SK-N-SH (cell line): ENCODE results near the gene CFAP58. TPM values are rescaled to one million over a fixed set of nuclear protein-coding genes. Genes with fewer than 3 reads are reported as not detected.

Experiments
- CTCF ChIA-PET: fragments of 300-600, 350-600 bp; formaldehyde crosslinking; extraction: SDS; loops from one replicate; lab custom pipeline; 2021; lab: Yijun Ruan, JAX
- POLR2A ChIA-PET: fragments of 350-600 bp; sonication (Branson Sonifier 250); formaldehyde crosslinking; extraction: SDS; loops from one replicate; lab custom pipeline; 2020; ENCODE audit warnings: antibody characterized with exemption, inconsistent platforms; lab: Yijun Ruan, JAX
- DNase-seq: peaks from one replicate; pipeline ENCODE4 v3.0.0; 2012
- H2AFZ ChIP-seq: fragments of 200-600 bp; sonication (generic); 2 replicates; pipeline ENCODE4 v1.8.1; 2016; ENCODE audit warnings: antibody characterized with exemption, mild to moderate bottlenecking, low read depth
- H3F3A ChIP-seq: fragments of 200-600 bp; sonication (generic); replicated peaks from 2 replicates; pipeline ENCODE3; 2016; ENCODE audit warnings: antibody characterized with exemption, mild to moderate bottlenecking; ENCODE audit not compliant: insufficient read depth
- H3K27ac ChIP-seq, 2 experiments: fragments of 200-500 bp in 1 of 2; fragments of 200-600 bp in 1 of 2; sonication (Bioruptor generic) in 1 of 2; sonication (generic), shearing (Covaris generic) in 1 of 2; 2 replicates each; pipeline versions ENCODE4 v1.5.1 to v1.6.1; 2014 to 2016; ENCODE audit warnings: low read depth in 2 of 2, inconsistent platforms in 1 of 2, low read length in 1 of 2, mild to moderate bottlenecking in 1 of 2, mixed read lengths in 1 of 2
- H3K27me3 ChIP-seq: fragments of 200-600 bp; sonication (generic), shearing (Covaris generic); 2 replicates; pipeline ENCODE4 v1.6.1; 2016; ENCODE audit warnings: mixed run types; ENCODE audit not compliant: insufficient read depth
- H3K36me3 ChIP-seq, 2 experiments: fragments of 200-500 bp in 1 of 2; fragments of 200-600 bp in 1 of 2; sonication (Bioruptor generic) in 1 of 2; sonication (generic) in 1 of 2; replicated peaks in 1 of 2; 2 replicates each; pipeline versions ENCODE3 to v1.5.1; 2014 to 2016; ENCODE audit warnings: low read length in 1 of 2, mild to moderate bottlenecking in 1 of 2; ENCODE audit not compliant: insufficient read depth in 2 of 2, control insufficient read depth in 1 of 2
- H3K4me1 ChIP-seq, 2 experiments: fragments of 200-500 bp in 1 of 2; fragments of 200-600 bp in 1 of 2; sonication (Bioruptor generic) in 1 of 2; sonication (generic), shearing (Covaris generic) in 1 of 2; 2 replicates each; pipeline versions ENCODE4 v1.5.1 to v1.6.1; 2014 to 2016; ENCODE audit warnings: low read depth in 1 of 2, low read length in 1 of 2, mixed run types in 1 of 2; ENCODE audit not compliant: insufficient read depth in 2 of 2, control insufficient read depth in 1 of 2
- H3K4me2 ChIP-seq: fragments of 200-600 bp; sonication (generic), shearing (Covaris generic); 2 replicates; pipeline ENCODE4 v1.6.1; 2017; ENCODE audit warnings: mixed run types
- H3K4me3 ChIP-seq, 2 experiments: fragments of 200-500 bp in 1 of 2; fragments of 200-600 bp in 1 of 2; sonication (Bioruptor generic) in 1 of 2; sonication (generic), shearing (Covaris generic) in 1 of 2; 2 replicates each; pipeline versions ENCODE4 v1.5.1 to v1.8.1; 2014 to 2016; ENCODE audit warnings: low read depth in 2 of 2, inconsistent platforms in 1 of 2, low read length in 1 of 2, mild to moderate bottlenecking in 1 of 2, mixed read lengths in 1 of 2, moderate library complexity in 1 of 2
- H3K79me2 ChIP-seq: fragments of 200-600 bp; sonication (generic); 2 replicates; pipeline ENCODE4 v1.8.1; 2017; ENCODE audit warnings: mild to moderate bottlenecking; ENCODE audit not compliant: insufficient read depth
- H3K9ac ChIP-seq: fragments of 200-600 bp; sonication (generic); 2 replicates; pipeline ENCODE4 v1.6.1; 2017; ENCODE audit warnings: mixed run types
- H3K9me2 ChIP-seq: fragments of 200-600 bp; sonication (generic); 2 replicates; pipeline ENCODE4 v1.6.1; 2017; ENCODE audit warnings: mixed run types
- H3K9me3 ChIP-seq: fragments of 200-600 bp; sonication (generic); 2 replicates; pipeline ENCODE4 v1.6.1; 2017; ENCODE audit warnings: mixed run types, mild to moderate bottlenecking, moderate library complexity
- H4K20me1 ChIP-seq: fragments of 200-600 bp; sonication (generic); 2 replicates; pipeline ENCODE4 v1.6.1; 2017; ENCODE audit warnings: mild to moderate bottlenecking, mixed run types; ENCODE audit not compliant: insufficient read depth
- CTCF ChIP-seq: fragments of 200-600 bp; sonication (generic); IDR thresholded peaks from 2 replicates; pipeline ENCODE4 v1.6.1; 2017; ENCODE audit warnings: antibody characterized with exemption, mild to moderate bottlenecking, moderate library complexity
- ELF1 ChIP-seq: IDR thresholded peaks from 2 replicates; pipeline ENCODE4 v1.4.0; 2012
- EZH2phosphoT487 ChIP-seq: fragments of 200-600 bp; sonication (generic); IDR thresholded peaks from 2 replicates; pipeline ENCODE4 v1.6.1; 2017; ENCODE audit warnings: low read depth, mixed run types, mild to moderate bottlenecking, antibody characterized with exemption, moderate library complexity, borderline replicate concordance
- FOSL2 ChIP-seq: IDR thresholded peaks from 2 replicates; pipeline ENCODE4 v1.4.0; 2012; ENCODE audit warnings: low read depth, mild to moderate bottlenecking, moderate library complexity, borderline replicate concordance
- FOXJ3 ChIP-seq: sonication (generic); formaldehyde crosslinking; IDR thresholded peaks from 2 replicates; pipeline ENCODE4 v1.5.1; 2020; ENCODE audit warnings: mild to moderate bottlenecking, missing genetic modification reagents
- MEF2A ChIP-seq: IDR thresholded peaks from 2 replicates; pipeline ENCODE4 v1.4.0; 2012; ENCODE audit warnings: low read depth, borderline replicate concordance
- MXI1 ChIP-seq: IDR thresholded peaks from 2 replicates; pipeline ENCODE4 v1.6.1; 2012; ENCODE audit warnings: mild to moderate bottlenecking, low read depth, low read length, improper control_type of control experiment
- NFIC ChIP-seq: IDR thresholded peaks from 2 replicates; pipeline ENCODE4 v1.4.0; 2012; ENCODE audit warnings: borderline replicate concordance
- NRF1 ChIP-seq: IDR thresholded peaks from 2 replicates; pipeline ENCODE4 v1.6.1; 2012; ENCODE audit warnings: low read depth, mild to moderate bottlenecking, low read length
- PBX3 ChIP-seq: IDR thresholded peaks from 2 replicates; pipeline ENCODE4; 2012
- RCOR1 ChIP-seq: fragments of 150-350 bp; IDR thresholded peaks from 2 replicates; pipeline ENCODE4 v1.6.1; 2017; ENCODE audit warnings: antibody characterized with exemption, low read length
- RXRA ChIP-seq: IDR thresholded peaks from 2 replicates; pipeline ENCODE4 v1.4.0; 2012; ENCODE audit warnings: low read depth, mild to moderate bottlenecking, borderline replicate concordance
- TAF1 ChIP-seq: IDR thresholded peaks from 2 replicates; pipeline ENCODE4 v1.6.1; 2012; ENCODE audit warnings: low read depth, mild to moderate bottlenecking, low read length, moderate library complexity, borderline replicate concordance
- TCF12 ChIP-seq: IDR thresholded peaks from 2 replicates; pipeline ENCODE4 v1.4.0; 2012
- WGBS: methylation state at CpG from one replicate; pipeline ENCODE4 v1.1.6; 2017; ENCODE audit warnings: low lambda C conversion rate; 5-methylcytosine and 5-hydroxymethylcytosine counted together
- polyA plus RNA-seq, 3 experiments: library from polyadenylated mRNA; depleted of rRNA; stranded (reverse); fragments of >200 nt; gene quantifications; 2 replicates each; pipeline ENCODE4 v1.2.3, GENCODE V29; 2012
- TF ChIP-seq, protein P1 (sequence below): IDR thresholded peaks from 2 replicates; pipeline ENCODE4 v1.4.0; 2012; ENCODE audit warnings: low read depth, borderline replicate concordance
- TF ChIP-seq, protein P2 (sequence below): IDR thresholded peaks from 2 replicates; pipeline ENCODE4 v1.4.0; 2012; ENCODE audit warnings: low read depth, borderline replicate concordance

The CFAP58 gene
- polyA plus RNA-seq, 1 of the 3 experiments (the other 2 are of a cell fraction): 0.38 TPM

- Histone ChIP-seq H3K9me3 (no peaks in the 10 kb centered on the region), H3K4me2 (no peak overlapping the region), H3K79me2 (no peaks in the 10 kb centered on the region), H3K27me3 (no peaks in the 10 kb centered on the region), H3K4me1 (peaks cover 0 to 15% of the 10 kb centered on the region in 2 experiments; a peak in 1 of 4 replicates), H2AFZ (no peak overlapping the region), H4K20me1 (no peaks in the 10 kb centered on the region), H3K36me3 (no peaks in the 10 kb centered on the region), H3K9ac (no peak overlapping the region), H3F3A (peaks cover 8% of the 10 kb centered on the region), H3K9me2 (no peaks in the 10 kb centered on the region), H3K4me3 (no peak overlapping the region), H3K27ac (no peak overlapping the region)
- 85% methylated on average over 5 of the region's 5 CpGs for WGBS
- TF ChIP-seq NFIC: no peak
- TF ChIP-seq RXRA: no peak
- TF ChIP-seq MXI1: no peak
- no peak for TF ChIP-seq TAF1
- CTCF ChIA-PET: no interaction called here
- DNase-seq: no peak
- POLR2A ChIA-PET: no interaction called here
Measured at GRCh38 chr10:104450954-104451353, 97.3 kb downstream of the CFAP58 start.

DNA sequence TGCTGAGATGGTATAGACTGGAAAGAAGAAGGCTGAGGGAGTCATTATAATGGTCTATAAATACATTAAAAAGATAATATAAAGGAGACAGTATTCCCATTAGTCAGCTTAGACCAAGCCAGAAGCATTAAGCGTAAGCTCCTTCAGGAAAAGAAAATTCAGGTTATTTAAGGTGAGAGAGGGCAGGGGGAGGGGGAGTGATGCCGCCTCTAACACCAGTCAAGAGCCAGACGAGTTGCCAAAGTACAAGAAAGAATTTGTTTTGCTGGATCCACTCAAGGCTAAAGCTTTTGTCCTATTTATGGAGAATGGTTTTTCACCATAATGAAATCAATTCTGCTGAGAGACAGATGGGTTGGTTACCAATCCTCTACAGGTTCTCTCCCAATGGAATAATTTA lies 99.3 kb downstream of the CFAP58 start:
- Histone ChIP-seq H2AFZ (no peak overlapping the region), H4K20me1 (no peaks in the 10 kb centered on the region), H3K4me1 (peaks cover 0 to 10% of the 10 kb centered on the region in 2 experiments; a peak in 1 of 4 replicates), H3K36me3 (no peaks in the 10 kb centered on the region), H3K27me3 (no peaks in the 10 kb centered on the region), H3K4me3 (no peak overlapping the region), H3K79me2 (no peaks in the 10 kb centered on the region), H3K27ac (no peak overlapping the region), H3F3A (peaks cover 8% of the 10 kb centered on the region), H3K9me3 (no peaks in the 10 kb centered on the region), H3K9me2 (no peaks in the 10 kb centered on the region), H3K9ac (no peak overlapping the region), H3K4me2 (no peak overlapping the region)
- POLR2A ChIA-PET: no interaction called here
- no peak for DNase-seq
- TF ChIP-seq FOSL2: no peak
- no peak for TF ChIP-seq MEF2A
- TF ChIP-seq NRF1: no peak
- CTCF ChIA-PET: interaction anchor here (1.3 to 1.5 kb wide), 2 partner anchors 11 to 46 kb away, joined by 3 to 6 read pairs; no protein-coding TSS in a partner anchor
- WGBS: 57% methylated on average over 3 of the region's 3 CpGs

DNA sequence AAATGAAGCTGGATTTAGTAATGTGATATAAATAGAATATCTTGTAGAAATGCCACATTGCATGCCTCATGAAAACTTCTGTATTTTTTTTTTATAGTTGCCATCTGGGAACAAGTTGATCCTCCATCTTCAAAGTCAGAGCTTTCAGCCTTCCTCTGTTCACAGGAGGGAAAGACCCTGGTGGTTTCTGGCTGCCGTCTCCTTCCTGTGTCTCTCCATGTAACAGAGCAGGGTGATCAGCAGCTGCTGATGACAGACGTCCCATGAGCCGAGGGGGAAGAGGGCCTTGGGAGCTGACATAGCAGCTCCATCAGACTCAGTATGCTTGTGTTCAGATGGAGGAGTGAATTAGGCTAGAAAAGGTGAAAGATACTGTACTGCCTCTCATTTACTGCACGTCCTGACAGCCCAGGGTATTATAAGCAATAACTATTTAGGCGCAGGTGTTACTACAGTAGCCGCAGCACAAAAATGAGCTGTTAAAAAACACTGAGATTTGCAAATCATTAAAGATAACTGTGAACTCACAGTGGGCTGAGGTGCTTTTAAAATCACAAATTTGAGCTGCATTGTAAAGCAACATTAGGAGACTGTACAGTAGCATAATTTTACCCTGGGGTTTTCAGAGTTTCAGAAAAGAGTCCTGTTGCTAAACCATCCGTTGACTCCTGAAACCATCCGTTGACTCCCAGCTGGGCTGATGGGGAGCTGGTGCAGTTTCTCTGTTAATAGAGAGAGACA lies 103.3 kb downstream of the CFAP58 start:
- no peak for DNase-seq
- POLR2A ChIA-PET: no interaction called here
- Histone ChIP-seq H4K20me1 (no peaks in the 10 kb centered on the region), H3F3A (no peaks in the 10 kb centered on the region), H3K4me3 (no peak overlapping the region), H2AFZ (no peak overlapping the region), H3K36me3 (no peaks in the 10 kb centered on the region), H3K4me2 (no peak overlapping the region), H3K27ac (no peak overlapping the region), H3K27me3 (no peaks in the 10 kb centered on the region), H3K4me1 (no peaks in the 10 kb centered on the region), H3K9me3 (no peaks in the 10 kb centered on the region), H3K9ac (no peak overlapping the region), H3K9me2 (no peaks in the 10 kb centered on the region), H3K79me2 (no peaks in the 10 kb centered on the region)
- WGBS: 61% methylated on average over 8 of the region's 8 CpGs
- CTCF ChIA-PET: interaction anchor here (1.0 to 1.3 kb wide), 3 partner anchors 16 to 51 kb away, joined by 3 to 4 read pairs (median 3); no protein-coding TSS in a partner anchor
- TF ChIP-seq, protein P1, sequence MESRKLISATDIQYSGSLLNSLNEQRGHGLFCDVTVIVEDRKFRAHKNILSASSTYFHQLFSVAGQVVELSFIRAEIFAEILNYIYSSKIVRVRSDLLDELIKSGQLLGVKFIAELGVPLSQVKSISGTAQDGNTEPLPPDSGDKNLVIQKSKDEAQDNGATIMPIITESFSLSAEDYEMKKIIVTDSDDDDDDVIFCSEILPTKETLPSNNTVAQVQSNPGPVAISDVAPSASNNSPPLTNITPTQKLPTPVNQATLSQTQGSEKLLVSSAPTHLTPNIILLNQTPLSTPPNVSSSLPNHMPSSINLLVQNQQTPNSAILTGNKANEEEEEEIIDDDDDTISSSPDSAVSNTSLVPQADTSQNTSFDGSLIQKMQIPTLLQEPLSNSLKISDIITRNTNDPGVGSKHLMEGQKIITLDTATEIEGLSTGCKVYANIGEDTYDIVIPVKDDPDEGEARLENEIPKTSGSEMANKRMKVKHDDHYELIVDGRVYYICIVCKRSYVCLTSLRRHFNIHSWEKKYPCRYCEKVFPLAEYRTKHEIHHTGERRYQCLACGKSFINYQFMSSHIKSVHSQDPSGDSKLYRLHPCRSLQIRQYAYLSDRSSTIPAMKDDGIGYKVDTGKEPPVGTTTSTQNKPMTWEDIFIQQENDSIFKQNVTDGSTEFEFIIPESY: no peak
- TF ChIP-seq FOXJ3 (CRISPR knock-in tag): no peak
- TF ChIP-seq EZH2phosphoT487: no peak
- no peak for TF ChIP-seq RCOR1
- no peak for TF ChIP-seq ELF1
- no peak for TF ChIP-seq TAF1
- no peak for TF ChIP-seq MXI1
- no peak for TF ChIP-seq PBX3
- no peak for TF ChIP-seq CTCF
- TF ChIP-seq, protein P2, sequence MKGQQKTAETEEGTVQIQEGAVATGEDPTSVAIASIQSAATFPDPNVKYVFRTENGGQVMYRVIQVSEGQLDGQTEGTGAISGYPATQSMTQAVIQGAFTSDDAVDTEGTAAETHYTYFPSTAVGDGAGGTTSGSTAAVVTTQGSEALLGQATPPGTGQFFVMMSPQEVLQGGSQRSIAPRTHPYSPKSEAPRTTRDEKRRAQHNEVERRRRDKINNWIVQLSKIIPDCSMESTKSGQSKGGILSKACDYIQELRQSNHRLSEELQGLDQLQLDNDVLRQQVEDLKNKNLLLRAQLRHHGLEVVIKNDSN: no peak
- no peak for TF ChIP-seq TCF12
- no peak for TF ChIP-seq RXRA
